ENCODE results near the gene VTCN1. TPM values are rescaled to one million over a fixed set of nuclear protein-coding genes. Genes with fewer than 3 reads are reported as not detected.

Gene VTCN1
- total RNA-seq, 1 experiment from 2014 or later, result 0.17 TPM

- no peak for TF ChIP-seq ATF3 (IDR thresholded peaks at IDR 0.05)
Measured at GRCh38 chr1:117257291-117257690, 46.6 kb upstream of the VTCN1 start (continued).

- H3K9me2 ChIP-seq (ENCODE audit: insufficient read depth), result no peaks in the 10 kb centered on the region
- H3K36me3 ChIP-seq (ENCODE audit: control insufficient read depth in 1 of 2, insufficient read depth in 2 of 2, low read length in 2 of 2), result no peaks in the 10 kb centered on the region
- H3K27me3 ChIP-seq (ENCODE audit: insufficient read depth, low read length), result no peaks in the 10 kb centered on the region; the same call in 1 of the 2 replicates
- BruUV-seq (replicated peaks), result no TSS peak
- RAD21 ChIA-PET (ENCODE audit: low non-redundant PET in 1 of 2, low total read pairs in 2 of 2, uncharacterized antibody in 2 of 2, unreplicated experiment in 2 of 2), result no interaction called here
- H3K9me3 ChIP-seq (ENCODE audit: control insufficient read depth in 1 of 2, insufficient read depth in 1 of 2, low read depth in 1 of 2, low read length in 2 of 2), result no peaks in the 10 kb centered on the region
- H3K4me3 ChIP-seq (replicated peaks in 1 of 2; ENCODE audit: low read depth in 1 of 2, low read length in 2 of 2), result no peak overlapping the region
- no peak for TF ChIP-seq CBX3 (IDR thresholded peaks at IDR 0.05; ENCODE audit: low read depth)
- TF ChIP-seq TCF7L2 (IDR thresholded peaks at IDR 0.05; ENCODE audit: borderline replicate concordance, extremely low read depth, insufficient read depth, insufficient read length), result no peak
- no peak for TF ChIP-seq MAX (IDR thresholded peaks at IDR 0.05)
- TF ChIP-seq SP1 (IDR thresholded peaks at IDR 0.05; ENCODE audit: low read depth), result no peak
- TF ChIP-seq CTCF (IDR thresholded peaks at IDR 0.05 in 2 of 3, conservative IDR thresholded peaks at IDR 0.05 in 1 of 3; ENCODE audit: borderline replicate concordance in 1 of 3, insufficient read depth in 1 of 3, low read depth in 2 of 3, low read length in 2 of 3), result no peak
- TF ChIP-seq EZH2phosphoT487 (IDR thresholded peaks at IDR 0.05; ENCODE audit: borderline replicate concordance), result no peak
- no peak for TF ChIP-seq ZNF274 (IDR thresholded peaks at IDR 0.05; ENCODE audit: low read depth, low read length)
- no peak for TF ChIP-seq ATF3 (IDR thresholded peaks at IDR 0.05)
- no peak for TF ChIP-seq SIN3A (IDR thresholded peaks at IDR 0.05; ENCODE audit: low read depth)
- no peak for TF ChIP-seq RAD21 (IDR thresholded peaks at IDR 0.05; ENCODE audit: low read depth)
- no peak for TF ChIP-seq FOSL1 (IDR thresholded peaks at IDR 0.05; ENCODE audit: low read depth)
- TF ChIP-seq ELF1 (IDR thresholded peaks at IDR 0.05; ENCODE audit: borderline replicate concordance, low read depth), result no peak
- TF ChIP-seq POLR2AphosphoS5 (IDR thresholded peaks at IDR 0.05; ENCODE audit: low read depth, low read length), result no peak
- no peak for TF ChIP-seq REST (IDR thresholded peaks at IDR 0.05; ENCODE audit: low read depth)
- no peak for TF ChIP-seq POLR2A (IDR thresholded peaks at IDR 0.05; ENCODE audit: borderline replicate concordance, extremely low read depth, insufficient read depth, insufficient read length)
- no peak for TF ChIP-seq JUND (IDR thresholded peaks at IDR 0.05)
- no peak for TF ChIP-seq ZFX (IDR thresholded peaks at IDR 0.05)
- H2AFZ ChIP-seq (ENCODE audit: low read depth, low read length, poor library complexity, severe bottlenecking), result no peak overlapping the region
- H3K79me2 ChIP-seq (ENCODE audit: insufficient read depth, low read length), result no peaks in the 10 kb centered on the region
- no peak for DNase-seq (ENCODE audit: low read depth, low spot score)
- POLR2A ChIA-PET, result no interaction called here
- ATAC-seq, result no peak
- CTCF ChIA-PET, result no interaction called here
- H3K9ac ChIP-seq (ENCODE audit: low read length), result no peak overlapping the region
- no peaks in the 10 kb centered on the region for H3K4me1 ChIP-seq (ENCODE audit: control insufficient read depth in 1 of 2, insufficient read depth in 2 of 2, low read length in 2 of 2)
- no peak overlapping the region for H3K27ac ChIP-seq (ENCODE audit: low read depth, low read length)
- no peaks in the 10 kb centered on the region for H4K20me1 ChIP-seq (ENCODE audit: insufficient read depth)
- intact Hi-C loops (cut with micrococcal nuclease), result no loop called here
- H3K4me2 ChIP-seq (ENCODE audit: low read length), result no peak overlapping the region
Measured at GRCh38 chr1:117250061-117250606, 39.4 kb upstream of the VTCN1 start.
